RPMI8226 (cell line): ENCODE measurements around the gene ZNF512B.
"Not testable (repeated sequence)": the region's sequence is repeated elsewhere in the genome, so short reads cannot be mapped to it uniquely, and the experiment has no call there.

Experiments
- DNase-seq: peaks from one replicate; pipeline ENCODE4 v3.0.0-alpha.2; 2015

The ZNF512B gene

GRCh38 chr20:63961664-63962425 lies 7.9 kb downstream of the ZNF512B start:
- no peak for DNase-seq

- not testable (repeated sequence) for DNase-seq
Measured at GRCh38 chr20:63960654-63961621, 8.8 kb downstream of the ZNF512B start.

- DNase-seq: no peak
Measured at GRCh38 chr20:63959699-63960075, 10.0 kb downstream of the ZNF512B start.

GRCh38 chr20:63958964-63959698 lies 10.6 kb downstream of the ZNF512B start:
- DNase-seq: no peak

GRCh38 chr20:63958471-63958870 lies 11.3 kb downstream of the ZNF512B start:
- DNase-seq: no peak

- DNase-seq: peak; percentile 85
Measured at GRCh38 chr20:63957690-63958441, 11.9 kb downstream of the ZNF512B start.

- DNase-seq: peak; percentile 85
Measured at GRCh38 chr20:63957004-63957689, 12.6 kb downstream of the ZNF512B start.

- no peak for DNase-seq
Measured at GRCh38 chr20:63956664-63957003, 13.1 kb downstream of the ZNF512B start.

- DNase-seq: peak; percentile 91
Measured at GRCh38 chr20:63955827-63956663, 13.7 kb downstream of the ZNF512B start, which contains the start of gene UCKL1. UCKL1 (minus strand) TSS chr20:63956416; CDS start chr20:63956372, 44 bp downstream.

GRCh38 chr20:63955281-63955826 lies 14.4 kb downstream of the ZNF512B start:
- peak; percentile 61 for DNase-seq

- DNase-seq: no peak
Measured at GRCh38 chr20:63953764-63954429, 15.8 kb downstream of the ZNF512B start.

- DNase-seq: no peak
Measured at GRCh38 chr20:63952769-63953168, 17.0 kb downstream of the ZNF512B start.

- DNase-seq: no peak
Measured at GRCh38 chr20:63952210-63952535, 17.6 kb downstream of the ZNF512B start.

GRCh38 chr20:63951398-63952209 lies 18.1 kb downstream of the ZNF512B start:
- peak; percentile 80 for DNase-seq

- peak; percentile 29 for DNase-seq
Measured at GRCh38 chr20:63950701-63951397, 18.9 kb downstream of the ZNF512B start.

GRCh38 chr20:63947638-63948456 lies 21.9 kb downstream of the ZNF512B start:
- DNase-seq: no peak

- DNase-seq: no peak
Measured at GRCh38 chr20:63946986-63947637, 22.6 kb downstream of the ZNF512B start.
